HG03439 (cell line): ENCODE results near the gene ZNF814.
"Not testable (repeated sequence)": the region's sequence is repeated elsewhere in the genome, so short reads cannot be mapped to it uniquely, and the experiment has no call there.

Experiments used
- ATAC-seq: cut with Tn5 transposase; IDR thresholded peaks from one replicate; pipeline ENCODE4 v1.9.1; 2021; ENCODE audit warnings: mild to moderate bottlenecking, moderate library complexity; ENCODE audit not compliant: unreplicated experiment

The ZNF814 gene

GRCh38 chr19:57819475-57820148, 69.2 kb downstream of the ZNF814 start:
- ATAC-seq, result peak; percentile 90

DNA sequence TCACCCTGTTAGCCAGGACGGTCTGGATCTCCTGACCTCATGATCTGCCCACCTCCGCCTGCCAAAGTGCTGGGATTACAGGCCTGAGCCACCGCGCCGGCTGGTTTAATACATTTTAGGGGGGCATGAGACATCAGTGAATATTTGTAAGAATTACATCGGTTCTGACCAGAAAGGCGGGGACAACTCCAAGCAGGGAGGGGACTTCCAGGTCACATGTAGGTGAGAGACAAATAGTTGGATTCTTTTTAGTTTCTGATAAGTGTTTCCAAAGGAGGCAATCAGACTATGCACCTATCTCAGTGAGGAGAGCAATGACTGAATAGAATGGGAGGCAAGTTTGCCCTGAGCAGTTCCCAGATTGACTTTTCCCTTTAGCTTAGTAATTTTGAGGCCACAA, 70.5 kb downstream of the ZNF814 start:
- ATAC-seq, result no peak

- ATAC-seq, result no peak
Observed at GRCh38 chr19:57817976-57818375, 70.9 kb downstream of the ZNF814 start.

DNA sequence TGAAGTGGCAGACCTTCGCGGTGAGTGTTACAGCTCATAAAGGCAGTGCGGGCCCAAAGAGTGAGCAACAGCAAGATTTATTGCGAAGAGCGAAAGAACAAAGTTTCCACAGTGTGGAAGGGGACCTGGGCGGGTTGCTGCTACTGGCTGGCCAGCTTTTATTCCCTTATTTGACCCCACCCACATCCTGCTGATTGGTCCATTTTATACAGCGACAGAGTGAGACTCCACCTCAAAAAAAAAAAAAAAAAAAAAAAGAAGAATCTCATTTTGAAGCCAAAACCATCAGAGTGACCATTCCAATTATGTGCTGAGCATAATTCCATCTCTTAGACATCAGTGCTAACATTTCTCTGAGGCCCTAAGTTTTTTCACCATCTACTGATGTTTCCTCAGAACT, 72.2 kb downstream of the ZNF814 start:
- ATAC-seq, result no peak

DNA sequence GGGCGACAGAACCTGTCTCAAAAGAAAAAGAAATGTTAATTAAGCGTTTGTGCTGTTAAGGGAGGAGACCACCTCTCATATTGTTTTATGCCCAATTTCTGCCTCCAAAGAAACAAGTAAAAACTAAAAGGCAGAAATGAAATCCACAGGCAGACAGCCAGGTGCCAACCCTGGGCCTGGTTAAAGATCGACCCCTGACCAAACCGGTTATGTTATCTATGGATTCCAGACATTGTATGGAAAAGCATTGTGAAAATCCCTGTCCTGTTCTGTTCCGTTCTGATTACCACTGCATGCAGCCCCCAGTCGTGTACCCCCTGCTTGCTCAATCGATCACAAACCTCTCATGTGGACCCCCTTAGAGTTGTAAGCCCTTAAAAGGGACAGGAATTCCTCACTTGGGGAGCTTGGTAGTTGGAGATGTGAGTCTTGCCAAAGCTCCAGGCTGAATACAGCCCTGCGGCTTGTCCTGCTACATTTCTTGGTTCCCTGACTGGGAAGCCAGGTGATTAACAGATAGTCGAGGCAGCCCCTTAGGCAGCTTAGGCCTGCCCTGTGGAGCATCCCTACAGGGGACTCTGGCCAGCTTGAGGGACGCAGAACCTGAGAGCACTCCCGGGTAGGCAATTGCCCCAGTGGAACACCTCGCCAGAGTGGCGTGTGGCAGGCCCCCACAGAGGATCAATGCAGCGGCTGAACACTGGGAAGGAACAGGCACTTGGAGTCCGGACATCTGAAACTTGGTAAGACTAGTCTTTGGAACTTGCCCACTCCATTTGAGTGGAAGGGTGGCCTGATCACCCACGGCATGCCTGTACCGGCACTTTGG, 73.4 kb downstream of the ZNF814 start:
- ATAC-seq, result no peak

DNA sequence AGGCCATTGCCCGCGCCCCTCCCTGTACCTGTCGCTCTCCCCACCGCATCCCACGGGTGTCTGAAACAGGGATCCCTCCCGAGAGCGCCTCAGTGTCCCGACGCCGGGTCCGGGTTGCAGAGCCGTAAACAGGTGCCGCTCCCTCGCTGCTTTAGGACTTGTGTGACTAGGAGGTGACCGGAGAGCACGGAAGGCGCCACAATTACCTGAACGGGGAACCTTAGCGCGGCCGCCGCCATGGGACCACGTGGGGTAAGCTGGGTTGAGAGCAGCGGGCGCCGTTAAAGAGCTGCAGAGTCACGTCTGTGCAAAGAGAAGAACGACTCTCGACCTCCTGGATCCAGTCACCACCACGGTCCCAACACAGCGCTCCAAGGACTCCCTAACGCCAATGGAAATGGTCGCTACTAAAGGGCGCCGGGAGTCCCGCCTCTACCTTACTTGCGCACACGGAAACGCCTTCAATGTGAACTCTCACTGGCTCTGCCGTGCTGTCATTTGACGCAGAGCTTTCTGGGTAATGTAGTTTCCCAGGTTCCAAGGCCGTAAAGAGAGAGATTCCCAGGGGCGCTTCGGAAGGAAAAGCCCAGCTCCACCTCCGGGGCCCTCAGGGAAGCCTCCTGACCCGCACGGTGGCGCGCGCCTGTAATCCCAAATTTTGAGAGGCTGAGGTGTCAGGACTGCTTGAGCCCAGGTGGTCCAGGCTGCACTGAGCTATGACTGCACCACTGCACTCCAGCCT, 74.2 kb downstream of the ZNF814 start, which contains the start of gene ZNF552:
Gene ZNF552, minus strand, starts transcription at position 409 of the 742 bp plus-strand sequence. Its CDS starts 170 bp downstream, at position 239.
- peak; percentile 61 for ATAC-seq

- ATAC-seq, result no peak
Observed at GRCh38 chr19:57813919-57814504, 74.8 kb downstream of the ZNF814 start.

DNA sequence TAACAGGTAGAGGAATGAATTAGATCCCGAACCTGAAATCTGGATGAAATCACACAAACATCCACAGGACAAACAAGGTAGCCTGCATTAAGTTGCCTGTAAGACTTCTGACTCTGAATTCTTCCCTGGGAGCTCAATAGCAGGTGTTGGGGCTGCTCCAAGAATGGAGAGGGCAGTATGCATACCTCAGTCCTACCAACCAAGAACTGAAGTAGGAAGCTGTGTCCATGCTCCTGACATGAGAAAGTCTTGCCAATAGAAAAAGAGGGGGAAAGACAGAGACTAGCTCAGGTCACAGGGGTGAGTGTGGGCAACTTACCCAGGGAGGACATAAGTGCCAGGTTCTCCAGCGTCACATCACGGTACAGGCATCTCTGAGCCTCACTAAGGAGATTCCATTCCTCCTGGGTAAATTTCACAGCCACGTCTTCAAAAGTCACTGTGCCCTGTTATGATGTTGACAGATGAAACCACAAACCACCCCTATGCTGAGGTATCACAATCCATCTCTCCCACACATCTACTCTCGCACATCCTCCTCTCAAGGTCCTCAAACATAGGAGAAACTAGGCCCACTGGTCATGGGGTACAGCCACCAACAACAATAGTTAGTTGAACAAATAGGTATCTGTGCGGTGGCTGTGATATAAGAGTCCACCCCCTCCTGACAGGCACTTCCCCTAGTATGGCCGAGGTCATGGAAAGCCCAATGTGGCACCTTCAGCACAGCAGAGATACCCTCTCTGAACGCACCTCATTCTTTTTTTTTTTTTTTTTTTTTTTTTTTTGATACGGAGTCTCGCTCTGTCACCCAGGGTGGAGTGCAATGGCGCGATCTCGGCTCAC, 75.6 kb downstream of the ZNF814 start:
- ATAC-seq, result not testable (repeated sequence)

DNA sequence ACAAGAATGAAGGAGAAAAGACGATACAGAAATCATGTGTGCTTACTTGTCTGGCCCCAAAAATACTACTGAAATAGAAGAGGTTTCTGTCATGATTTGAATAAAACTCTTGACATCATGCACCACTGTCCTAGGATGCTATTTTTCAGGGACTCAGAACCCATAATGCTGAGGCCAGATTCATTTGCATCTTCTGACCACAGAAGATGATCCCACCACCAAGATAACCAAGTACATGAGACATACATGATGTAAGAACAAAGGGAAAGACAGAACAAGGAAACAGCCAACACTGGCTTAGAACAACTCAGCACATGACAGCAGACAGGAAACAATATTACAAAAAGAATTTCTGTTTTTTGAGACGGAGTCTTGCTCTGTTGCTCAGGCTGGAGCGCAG, 76.6 kb downstream of the ZNF814 start:
- peak; percentile 51 for ATAC-seq

DNA sequence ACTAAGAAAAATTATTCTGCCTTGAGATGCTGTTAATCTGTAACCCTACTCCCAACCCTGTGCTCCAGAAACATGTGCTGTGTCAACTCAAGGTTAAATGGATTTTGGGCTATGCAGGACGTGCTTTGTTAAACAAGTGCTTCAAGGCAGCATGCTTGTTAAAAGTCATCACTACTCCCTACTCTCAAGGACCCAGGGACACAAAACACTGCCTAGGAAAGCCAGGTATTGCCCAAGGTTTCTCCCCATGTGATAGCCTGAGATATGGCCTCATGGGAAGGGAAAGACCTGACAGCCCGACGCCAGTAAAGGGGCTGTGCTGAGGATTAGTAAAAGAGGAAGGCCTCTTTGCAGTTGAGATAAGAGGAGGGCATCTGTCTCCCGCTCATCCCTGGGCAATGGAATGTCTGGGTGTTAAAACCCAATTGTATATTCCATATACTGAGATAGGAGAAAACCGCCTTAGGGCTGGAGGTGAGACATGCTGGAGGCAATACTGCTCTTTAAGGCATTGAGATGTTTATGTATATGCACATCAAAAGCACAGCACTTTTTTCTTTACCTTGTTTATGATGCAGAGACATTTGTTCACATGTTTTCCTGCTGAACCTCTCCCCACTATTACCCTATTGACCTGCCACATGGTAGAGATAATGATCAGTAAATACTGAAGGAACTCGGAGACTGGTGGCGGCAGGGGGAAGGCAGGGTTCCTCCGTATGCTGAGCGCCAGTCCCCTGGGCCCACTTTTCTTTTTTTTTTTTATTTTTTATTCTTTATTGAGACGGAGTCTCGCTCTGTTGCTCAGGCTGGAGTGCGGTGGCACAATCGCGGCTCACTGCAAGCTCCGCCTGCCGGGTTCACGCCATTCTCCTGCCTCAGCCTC, 78.2 kb downstream of the ZNF814 start:
- ATAC-seq, result not testable (repeated sequence)

GRCh38 chr19:57807541-57807940, 81.3 kb downstream of the ZNF814 start:
- ATAC-seq, result no peak

DNA sequence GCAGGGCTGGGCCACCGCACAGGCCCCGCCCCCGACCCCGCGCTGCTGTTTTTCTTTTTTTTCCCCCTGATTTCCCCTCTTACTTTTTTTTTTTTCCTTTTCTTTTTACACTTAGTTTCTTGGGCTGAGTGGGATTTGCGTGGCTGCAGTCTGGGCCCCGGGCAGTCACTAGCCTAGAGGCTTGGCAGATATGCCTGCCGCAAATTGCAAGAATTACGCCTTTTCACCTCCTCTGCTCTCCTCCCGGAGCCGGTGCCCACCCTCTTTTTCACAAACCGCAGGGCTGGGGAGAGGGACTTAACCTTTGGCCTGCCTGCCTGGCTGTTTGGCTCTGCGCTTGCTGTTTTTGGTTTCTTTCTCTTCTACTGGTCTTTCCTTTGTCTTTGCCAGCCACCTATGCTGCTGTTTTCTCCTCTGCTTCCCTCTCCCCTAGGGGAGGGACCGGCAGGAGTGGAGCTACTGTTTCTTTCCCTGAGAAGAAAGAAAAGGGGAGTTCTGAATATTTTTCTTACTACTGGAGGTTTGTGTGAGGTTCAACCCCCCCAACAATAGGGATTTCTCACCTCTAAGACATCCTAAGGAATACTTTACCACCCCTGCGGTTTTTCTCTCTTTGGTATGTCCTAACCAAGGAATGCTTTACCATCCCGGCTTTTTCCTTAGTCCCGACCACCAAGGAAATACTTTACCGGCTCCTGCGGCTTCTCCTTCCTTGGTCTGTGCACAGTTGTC, 85.1 kb downstream of the ZNF814 start:
- ATAC-seq, result no peak

GRCh38 chr19:57803265-57803593, 85.6 kb downstream of the ZNF814 start:
- ATAC-seq, result no peak

GRCh38 chr19:57802269-57802668, 86.6 kb downstream of the ZNF814 start:
- no peak for ATAC-seq

GRCh38 chr19:57800696-57801095, 88.1 kb downstream of the ZNF814 start:
- no peak for ATAC-seq
